DOHH2 (cell line): ENCODE measurements around the gene IFNA10.
"Not testable (repeated sequence)": the region's sequence is repeated elsewhere in the genome, so short reads cannot be mapped to it uniquely, and the experiment has no call there.

Experiments
- H3F3A ChIP-seq: fragments of 200-600 bp; sonication (generic), shearing (Covaris generic); 2 replicates; pipeline ENCODE4 v1.6.0; 2016; ENCODE audit warnings: antibody characterized with exemption, mild to moderate bottlenecking; ENCODE audit not compliant: control insufficient read depth, insufficient read depth
- H3K27ac ChIP-seq: fragments of 200-600 bp; sonication (generic); 2 replicates; pipeline ENCODE4 v1.5.1; 2014; ENCODE audit warnings: low read depth, mild to moderate bottlenecking, low read length, moderate library complexity
- H3K27me3 ChIP-seq: fragments of 200-600 bp; sonication (generic); 2 replicates; pipeline ENCODE4 v1.6.1; 2014; ENCODE audit warnings: mild to moderate bottlenecking, low read length, mixed read lengths; ENCODE audit not compliant: control insufficient read depth
- H3K36me3 ChIP-seq: fragments of 200-600 bp; sonication (generic); 2 replicates; pipeline ENCODE4 v1.6.1; 2014; ENCODE audit warnings: mild to moderate bottlenecking, low read length, moderate library complexity, mixed read lengths; ENCODE audit not compliant: control insufficient read depth
- H3K4me1 ChIP-seq: fragments of 200-600 bp; sonication (generic); 2 replicates; pipeline ENCODE4 v1.6.1; 2014; ENCODE audit warnings: mild to moderate bottlenecking, low read length, mixed read lengths; ENCODE audit not compliant: control insufficient read depth
- H3K4me2 ChIP-seq: fragments of 200-600 bp; sonication (generic); 2 replicates; pipeline ENCODE4 v1.6.0; 2014; ENCODE audit warnings: mild to moderate bottlenecking, low read length, moderate library complexity
- H3K4me3 ChIP-seq: fragments of 200-600 bp; sonication (generic); 2 replicates; pipeline ENCODE4 v1.5.1; 2014; ENCODE audit warnings: mild to moderate bottlenecking, low read length, mixed read lengths
- H3K79me2 ChIP-seq: fragments of 200-600 bp; sonication (generic); 2 replicates; pipeline ENCODE4 v1.6.1; 2014; ENCODE audit warnings: mild to moderate bottlenecking, low read length, mixed read lengths; ENCODE audit not compliant: control insufficient read depth
- H3K9me2 ChIP-seq: fragments of 200-600 bp; sonication (generic); replicated peaks from 2 replicates; pipeline ENCODE4 v1.6.1; 2014; ENCODE audit warnings: mild to moderate bottlenecking, low read length, mixed read lengths; ENCODE audit not compliant: control insufficient read depth
- H3K9me3 ChIP-seq: fragments of 200-600 bp; sonication (generic); 2 replicates; pipeline ENCODE4 v1.6.1; 2014; ENCODE audit warnings: antibody characterized with exemption, low read length, mixed read lengths; ENCODE audit not compliant: control insufficient read depth, insufficient read depth
- H4K20me1 ChIP-seq: fragments of 200-600 bp; sonication (generic); 2 replicates; pipeline ENCODE4 v1.6.0; 2014; ENCODE audit warnings: low read depth, mild to moderate bottlenecking, antibody characterized with exemption, low read length, moderate library complexity; ENCODE audit not compliant: control insufficient read depth, insufficient read depth
- EZH2phosphoT487 ChIP-seq: fragments of 200-600 bp; sonication (generic); IDR thresholded peaks from 2 replicates; pipeline ENCODE4 v1.6.1; 2017; ENCODE audit warnings: borderline replicate concordance, mild to moderate bottlenecking, antibody characterized with exemption, low read length, moderate library complexity, mixed read lengths
- TF ChIP-seq, protein P1 (sequence below): fragments of 200-600 bp; sonication (generic); IDR thresholded peaks from one replicate; pipeline ENCODE4 v1.5.1; 2014; ENCODE audit warnings: antibody characterized with exemption, mild to moderate bottlenecking, low read depth, low read length; ENCODE audit not compliant: poor library complexity, severe bottlenecking

The IFNA10 gene

GRCh38 chr9:21182810-21183736 lies 23.9 kb downstream of the IFNA10 start:
- H3K27ac ChIP-seq, H3K79me2 ChIP-seq, H3K9me3 ChIP-seq, H3K36me3 ChIP-seq, H3F3A ChIP-seq, H3K9me2 ChIP-seq, H3K4me3 ChIP-seq, H4K20me1 ChIP-seq, H3K27me3 ChIP-seq, H3K4me2 ChIP-seq, H3K4me1 ChIP-seq: not testable (repeated sequence)
- TF ChIP-seq, protein P1, sequence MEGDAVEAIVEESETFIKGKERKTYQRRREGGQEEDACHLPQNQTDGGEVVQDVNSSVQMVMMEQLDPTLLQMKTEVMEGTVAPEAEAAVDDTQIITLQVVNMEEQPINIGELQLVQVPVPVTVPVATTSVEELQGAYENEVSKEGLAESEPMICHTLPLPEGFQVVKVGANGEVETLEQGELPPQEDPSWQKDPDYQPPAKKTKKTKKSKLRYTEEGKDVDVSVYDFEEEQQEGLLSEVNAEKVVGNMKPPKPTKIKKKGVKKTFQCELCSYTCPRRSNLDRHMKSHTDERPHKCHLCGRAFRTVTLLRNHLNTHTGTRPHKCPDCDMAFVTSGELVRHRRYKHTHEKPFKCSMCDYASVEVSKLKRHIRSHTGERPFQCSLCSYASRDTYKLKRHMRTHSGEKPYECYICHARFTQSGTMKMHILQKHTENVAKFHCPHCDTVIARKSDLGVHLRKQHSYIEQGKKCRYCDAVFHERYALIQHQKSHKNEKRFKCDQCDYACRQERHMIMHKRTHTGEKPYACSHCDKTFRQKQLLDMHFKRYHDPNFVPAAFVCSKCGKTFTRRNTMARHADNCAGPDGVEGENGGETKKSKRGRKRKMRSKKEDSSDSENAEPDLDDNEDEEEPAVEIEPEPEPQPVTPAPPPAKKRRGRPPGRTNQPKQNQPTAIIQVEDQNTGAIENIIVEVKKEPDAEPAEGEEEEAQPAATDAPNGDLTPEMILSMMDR = peak; percentile 66

GRCh38 chr9:21174671-21175070 lies 32.3 kb downstream of the IFNA10 start:
- H3F3A ChIP-seq = no peaks in the 10 kb centered on the region
- no peaks in the 10 kb centered on the region for H4K20me1 ChIP-seq
- no peaks in the 10 kb centered on the region for H3K9me2 ChIP-seq
- 0 out of 2 replicates have a peak, but pooled peaks cover 8% of the 10 kb centered on the region for H3K27me3 ChIP-seq
- H3K4me3 ChIP-seq = no peak overlapping the region
- H3K9me3 ChIP-seq = no peaks in the 10 kb centered on the region
- no peaks in the 10 kb centered on the region for H3K79me2 ChIP-seq
- H3K4me1 ChIP-seq = no peaks in the 10 kb centered on the region
- no peak overlapping the region for H3K27ac ChIP-seq
- TF ChIP-seq EZH2phosphoT487 = no peak
- TF ChIP-seq, protein P1 = no peak
- no peaks in the 10 kb centered on the region for H3K36me3 ChIP-seq
- no peak overlapping the region for H3K4me2 ChIP-seq

DNA sequence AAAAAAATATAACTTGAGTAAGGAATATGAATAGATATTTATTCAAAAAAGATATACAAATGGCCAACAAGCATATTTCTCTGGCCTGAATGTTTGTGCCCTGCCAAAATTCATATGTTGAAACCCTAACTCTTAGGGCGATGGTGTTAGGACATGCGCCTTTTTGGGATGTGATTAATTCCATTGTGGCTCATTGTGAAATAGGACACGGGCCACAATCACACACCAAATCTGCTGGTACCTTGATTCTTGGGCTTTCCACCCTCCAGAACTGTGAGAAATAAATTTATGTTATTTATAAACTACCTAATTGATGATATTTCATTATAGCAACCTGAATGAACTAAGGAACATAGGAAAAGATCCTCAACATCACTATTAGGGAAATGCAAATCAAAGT lies 34.8 kb downstream of the IFNA10 start:
- no peaks in the 10 kb centered on the region for H3K36me3 ChIP-seq
- no peaks in the 10 kb centered on the region for H3F3A ChIP-seq
- H3K9me2 ChIP-seq = no peaks in the 10 kb centered on the region
- H3K79me2 ChIP-seq = no peaks in the 10 kb centered on the region
- TF ChIP-seq, protein P1 = no peak
- TF ChIP-seq EZH2phosphoT487 = no peak
- H3K4me1 ChIP-seq = no peaks in the 10 kb centered on the region
- H3K4me2 ChIP-seq = no peak overlapping the region
- no peak overlapping the region for H3K27ac ChIP-seq
- H3K9me3 ChIP-seq = no peaks in the 10 kb centered on the region
- H4K20me1 ChIP-seq = no peaks in the 10 kb centered on the region
- H3K4me3 ChIP-seq = no peak overlapping the region
- 0 out of 2 replicates have a peak, but pooled peaks cover 4% of the 10 kb centered on the region for H3K27me3 ChIP-seq
